Activated CD4-positive, alpha-beta T cell treated with anti-CD3 and anti-CD28 coated beads for 24 hours (primary cell): ENCODE measurements around the gene ARHGEF16.
A peak's percentile ranks its signal among the peaks of the same experiment; 100 is the strongest.

Experiments
- DNase-seq, 2 donors: peaks; one replicate each; pipeline ENCODE4 v3.0.0-alpha.2; 2020; ENCODE audit warnings: low read depth in 2 of 2

The ARHGEF16 gene

DNA sequence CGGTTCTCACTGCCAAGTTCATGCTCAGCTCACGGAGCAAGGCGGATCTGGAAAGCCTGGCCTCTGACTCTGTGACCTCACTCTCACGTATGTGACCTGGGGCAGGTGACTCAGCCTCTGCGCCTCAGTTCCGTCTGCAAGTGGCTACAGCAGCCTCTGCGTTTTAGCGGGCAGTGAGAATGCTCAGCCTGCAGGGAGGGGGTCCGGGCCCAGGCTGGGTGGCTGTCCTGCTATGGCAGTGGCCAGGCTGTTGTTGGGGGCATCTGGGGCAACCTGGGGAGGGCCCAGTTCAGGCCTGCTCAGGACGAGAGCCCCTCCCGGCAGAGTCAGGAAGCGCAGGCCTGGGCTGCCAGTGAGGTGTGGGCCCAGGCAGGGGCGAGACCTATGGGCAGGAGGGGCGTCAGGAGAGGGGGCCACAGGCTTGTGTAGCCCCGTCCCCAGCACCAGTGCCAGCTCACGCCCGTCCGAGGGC is 27.9 kb downstream of the ARHGEF16 start:
- DNase-seq = no peak

- DNase-seq = no peak
These were observed 28.9 kb downstream of the ARHGEF16 start for GRCh38 chr1:3483380-3483779.

DNA sequence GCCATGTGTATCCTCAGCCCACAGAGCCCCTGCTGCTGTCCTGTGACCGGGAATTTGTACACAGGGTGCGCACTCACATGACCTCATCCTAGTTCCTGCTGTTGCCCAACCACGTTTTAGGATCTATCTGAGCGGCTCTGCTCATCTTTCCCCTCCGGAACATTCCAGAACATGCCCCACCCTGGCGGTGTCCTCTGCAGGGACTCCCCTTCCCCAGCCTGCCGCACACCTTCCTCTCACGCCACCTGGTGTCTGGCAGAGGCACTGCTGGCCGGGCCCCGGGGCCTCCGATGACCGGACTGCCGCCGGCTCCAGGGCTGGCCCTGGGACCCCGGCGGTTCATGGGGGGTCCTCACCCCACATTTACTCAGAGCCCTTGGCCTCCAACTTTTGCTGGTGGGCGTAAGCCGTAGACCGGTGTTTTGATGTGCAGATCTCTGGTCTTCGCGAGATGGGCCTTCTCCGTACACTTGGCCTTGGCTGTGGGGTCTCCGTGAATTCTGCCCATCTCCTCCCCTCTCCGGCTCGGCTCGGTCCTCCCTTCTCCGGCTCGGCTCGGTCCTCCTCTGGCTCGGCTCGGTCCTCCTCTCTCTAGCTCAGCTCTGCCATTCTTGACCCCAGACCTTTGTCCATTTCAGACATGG is 29.5 kb downstream of the ARHGEF16 start:
- DNase-seq = peak; percentile 8 to 41

DNA sequence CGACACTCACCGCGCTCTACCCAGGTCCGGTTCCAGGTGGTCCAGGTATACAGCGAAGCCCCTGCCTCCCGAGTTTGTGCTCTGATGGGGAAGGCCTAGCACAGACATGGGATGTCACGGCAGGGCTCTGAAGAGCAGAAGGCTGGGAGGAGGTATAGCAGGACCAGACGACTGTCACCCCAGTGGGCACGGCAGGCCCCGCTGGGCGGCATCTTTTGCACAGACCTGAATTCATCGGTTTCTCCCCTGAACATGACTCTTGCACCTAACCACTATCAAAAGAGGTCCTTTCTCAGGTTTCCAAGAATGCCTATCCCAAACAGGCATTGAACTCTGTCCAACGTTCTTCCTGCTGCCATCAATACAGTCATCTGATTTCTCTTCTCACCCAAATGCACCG is 30.6 kb downstream of the ARHGEF16 start:
- no peak for DNase-seq

- no peak for DNase-seq
These were observed 34.0 kb downstream of the ARHGEF16 start for GRCh38 chr1:3488432-3488831.

DNA sequence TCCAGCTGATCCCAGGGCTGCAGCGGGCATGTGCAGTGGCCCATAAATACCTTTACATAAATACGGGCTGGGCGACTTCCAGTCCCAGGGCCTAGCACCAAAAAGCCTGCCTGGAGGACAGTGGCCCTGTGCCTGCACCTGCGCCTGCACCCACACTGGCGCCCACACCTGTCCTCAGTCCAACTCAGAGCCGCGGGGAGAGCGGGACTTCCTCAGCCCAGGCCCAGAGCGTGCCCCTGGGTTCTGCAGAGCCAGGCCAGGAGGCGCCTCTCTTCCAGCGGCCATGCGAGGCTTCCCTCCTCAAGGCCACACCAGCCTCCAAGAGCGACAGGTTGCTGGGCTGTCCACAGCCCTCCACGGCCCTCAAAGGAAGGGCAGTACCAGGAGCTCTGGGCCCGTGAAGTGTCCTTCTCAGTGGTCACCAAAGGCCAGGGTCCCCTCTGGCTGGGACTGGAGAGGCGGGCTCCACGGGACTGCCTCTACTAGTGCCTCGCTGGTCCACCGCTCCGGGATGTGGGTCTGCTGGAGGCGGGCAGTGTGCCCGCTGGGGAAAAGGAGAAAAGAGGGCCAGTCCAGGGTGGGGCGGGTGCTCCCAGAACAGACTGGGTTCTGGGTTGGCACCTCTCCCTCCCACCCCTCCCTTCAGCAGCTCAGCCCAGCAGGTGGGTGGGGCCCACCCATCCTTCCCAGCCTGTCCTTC is 35.7 kb downstream of the ARHGEF16 start:
- no peak for DNase-seq

DNA sequence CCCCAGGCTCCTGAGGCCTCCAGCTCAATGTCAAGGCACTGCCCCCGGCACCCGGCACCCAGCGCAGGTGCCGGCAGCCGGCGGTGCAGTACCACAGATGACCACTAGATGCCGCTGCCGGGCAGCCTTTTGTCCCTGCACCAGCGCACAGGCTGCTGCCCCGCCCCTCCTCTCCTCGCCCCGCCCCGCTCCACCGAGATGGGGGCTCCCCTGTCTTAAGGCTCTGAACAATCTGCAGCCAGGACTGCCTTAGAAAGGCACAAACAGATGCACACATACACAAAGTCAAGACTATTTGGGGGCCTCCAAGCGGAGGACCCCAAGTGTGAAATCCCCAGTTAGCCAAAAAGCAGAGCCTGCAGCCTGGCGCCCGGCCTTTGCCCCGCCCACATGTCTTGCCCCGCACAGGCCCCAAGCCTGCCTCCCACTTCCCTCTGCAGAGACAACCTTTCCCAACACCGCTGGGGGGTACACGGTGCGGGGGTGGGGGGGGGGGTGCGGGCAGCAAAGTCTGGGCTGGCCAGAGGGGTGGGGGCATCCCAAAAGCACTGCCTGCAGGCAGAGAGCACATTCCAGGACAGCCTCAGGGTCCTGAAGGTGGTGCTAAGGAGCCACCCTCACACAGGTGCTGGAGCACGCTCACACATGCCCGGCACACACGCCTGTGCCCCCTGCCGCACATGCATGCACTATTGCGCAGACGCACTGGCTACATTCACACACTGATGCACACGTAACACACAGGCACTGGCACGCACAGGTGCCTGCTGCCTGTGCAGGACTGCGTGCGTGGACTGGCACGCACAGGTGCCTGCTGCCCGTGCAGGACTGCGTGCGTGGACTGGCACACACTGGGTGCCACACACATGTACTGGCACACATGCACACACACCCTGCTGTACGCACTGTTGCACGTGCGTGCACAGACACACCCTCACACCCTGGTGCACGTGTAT is 37.1 kb downstream of the ARHGEF16 start:
- DNase-seq = peak; percentile 83 to 85

GRCh38 chr1:3492545-3493246 is 38.2 kb downstream of the ARHGEF16 start:
- DNase-seq = no peak

- no peak for DNase-seq
These were observed 40.1 kb downstream of the ARHGEF16 start for GRCh38 chr1:3494321-3495308.

DNA sequence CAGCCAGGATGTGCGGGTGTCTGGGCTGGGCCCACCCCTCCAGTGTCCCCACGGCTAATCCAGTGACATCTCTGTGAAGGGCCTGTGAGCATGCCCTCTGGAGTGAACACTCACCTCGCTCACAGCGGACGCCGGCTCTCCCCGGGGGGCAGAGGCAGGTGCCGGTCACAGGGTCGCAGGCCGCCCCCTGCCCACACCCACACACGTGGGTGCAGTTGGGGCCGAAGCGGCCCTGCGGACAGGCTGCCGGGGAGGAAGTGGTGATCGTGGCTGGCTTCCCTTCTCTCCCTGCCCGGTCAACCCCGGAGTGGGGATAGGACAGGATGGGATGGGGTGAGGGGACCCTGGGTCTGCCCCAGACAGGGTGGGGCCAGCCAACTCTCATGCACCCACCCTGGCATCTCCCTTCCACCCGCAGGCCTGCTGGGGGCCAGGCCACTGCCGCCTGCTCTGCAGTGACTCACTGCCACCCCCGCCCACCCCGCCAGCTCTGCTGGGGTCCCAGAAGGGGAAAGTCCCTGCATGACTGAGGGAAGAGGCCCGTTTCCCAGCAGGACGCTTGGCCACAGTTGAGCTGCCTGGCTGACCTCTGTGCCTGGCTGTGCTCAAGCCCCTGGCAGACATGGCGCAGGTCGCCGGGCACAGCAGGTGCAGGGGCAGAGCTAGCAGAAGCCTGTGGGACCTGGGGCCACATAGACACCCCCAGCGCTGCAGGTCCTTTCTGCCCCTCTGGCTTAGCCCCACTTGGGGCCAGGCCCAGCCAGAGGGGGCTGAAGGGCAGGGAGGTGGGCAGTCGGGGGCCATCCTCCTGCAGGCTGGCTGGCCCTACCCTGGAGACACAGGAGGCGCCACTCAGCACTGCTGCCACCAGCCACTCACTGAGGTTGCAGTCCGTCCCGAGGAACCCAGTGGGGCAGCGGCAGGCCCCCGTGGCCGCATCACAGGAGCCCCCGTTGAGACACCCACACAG is 41.6 kb downstream of the ARHGEF16 start:
- no peak for DNase-seq

DNA sequence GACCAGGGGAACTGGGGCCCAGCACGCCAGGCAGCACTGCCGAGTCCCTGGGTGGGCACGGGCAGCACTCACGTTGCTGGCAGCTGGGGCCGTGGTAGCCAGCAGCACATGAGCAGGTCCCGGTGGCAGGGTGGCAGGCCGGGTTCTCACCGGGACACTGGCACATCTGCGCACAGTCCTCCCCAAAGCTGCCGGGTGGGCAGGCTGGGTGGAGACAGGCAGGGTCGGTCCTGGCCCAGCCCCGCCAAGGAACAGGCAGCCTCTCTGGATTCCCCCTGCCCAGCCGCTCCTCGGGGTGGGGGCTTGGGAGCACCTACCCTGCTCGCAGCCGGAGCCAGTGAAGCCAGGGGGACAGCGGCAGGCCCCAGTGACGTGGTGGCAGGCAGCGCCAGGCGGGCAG is 42.5 kb downstream of the ARHGEF16 start:
- DNase-seq = no peak

GRCh38 chr1:3497521-3497920 is 43.1 kb downstream of the ARHGEF16 start:
- no peak for DNase-seq

GRCh38 chr1:3498246-3498930 is 43.9 kb downstream of the ARHGEF16 start:
- DNase-seq = no peak

DNA sequence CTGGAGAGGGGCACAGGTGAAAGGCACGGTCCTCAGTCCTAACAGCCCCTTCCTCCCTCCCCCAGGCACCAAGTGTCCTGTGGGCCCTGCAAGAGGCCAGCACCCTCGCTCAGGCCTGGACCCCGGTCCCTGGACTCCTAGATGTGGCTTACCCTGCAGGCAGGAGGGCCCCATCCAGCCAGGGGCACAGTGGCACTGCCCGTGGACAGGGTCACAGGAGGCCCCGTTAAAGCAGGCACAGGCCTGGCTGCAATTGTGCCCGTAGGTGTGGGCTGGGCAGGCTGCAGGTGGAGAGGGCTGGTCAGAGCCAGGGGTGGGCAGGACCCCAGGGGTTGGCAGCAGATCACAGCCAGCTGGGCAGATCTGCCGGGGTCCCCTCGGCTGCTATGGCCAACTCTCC is 44.5 kb downstream of the ARHGEF16 start:
- DNase-seq = no peak

DNA sequence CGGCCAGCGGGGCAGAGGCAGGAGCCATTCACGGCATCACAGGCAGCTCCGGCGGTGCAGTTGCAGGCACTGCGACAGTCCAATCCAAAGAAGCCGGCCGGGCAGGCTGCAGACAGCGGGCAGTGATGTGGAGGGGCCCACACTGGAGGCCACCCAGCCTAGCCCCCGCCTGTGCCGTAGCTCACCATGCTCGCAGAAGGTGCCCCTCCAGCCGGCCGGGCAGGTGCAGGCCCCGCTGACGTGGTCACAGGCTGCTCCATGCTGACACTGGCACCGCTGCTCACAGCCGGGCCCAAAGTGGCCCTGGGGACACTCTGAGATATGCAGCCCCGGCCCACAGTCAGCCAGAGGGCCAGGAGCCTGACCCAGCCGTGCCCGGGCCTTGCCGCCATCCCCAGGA is 45.1 kb downstream of the ARHGEF16 start:
- DNase-seq = no peak

DNA sequence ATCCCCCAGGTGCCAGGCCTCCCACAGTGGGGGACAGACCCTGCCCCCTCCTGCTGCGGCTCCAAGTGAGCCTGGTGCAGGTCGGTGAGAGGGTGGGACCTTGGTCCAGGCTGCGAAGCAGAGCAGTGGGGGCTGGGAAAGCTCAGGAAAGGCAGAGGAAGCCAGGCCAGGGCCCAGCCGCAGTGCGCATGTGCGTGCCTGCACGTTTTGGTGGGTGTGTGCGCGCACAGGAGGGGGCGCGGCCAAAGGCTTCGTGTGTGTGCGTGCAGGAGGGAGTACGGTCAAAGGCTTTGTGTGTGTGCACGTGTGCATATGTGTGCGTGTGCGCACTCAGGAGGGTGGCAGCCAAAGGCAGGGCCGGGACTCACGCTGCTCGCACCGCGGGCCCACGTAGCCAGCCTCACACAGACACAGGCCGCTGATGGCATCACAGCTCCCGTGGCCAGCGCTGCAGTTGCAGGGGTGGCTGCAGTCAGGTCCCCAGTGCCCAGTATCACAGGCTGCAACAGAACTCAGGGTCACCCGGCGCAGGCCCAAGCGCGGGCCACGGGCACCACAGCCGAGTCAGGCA is 45.9 kb downstream of the ARHGEF16 start:
- DNase-seq = no peak

DNA sequence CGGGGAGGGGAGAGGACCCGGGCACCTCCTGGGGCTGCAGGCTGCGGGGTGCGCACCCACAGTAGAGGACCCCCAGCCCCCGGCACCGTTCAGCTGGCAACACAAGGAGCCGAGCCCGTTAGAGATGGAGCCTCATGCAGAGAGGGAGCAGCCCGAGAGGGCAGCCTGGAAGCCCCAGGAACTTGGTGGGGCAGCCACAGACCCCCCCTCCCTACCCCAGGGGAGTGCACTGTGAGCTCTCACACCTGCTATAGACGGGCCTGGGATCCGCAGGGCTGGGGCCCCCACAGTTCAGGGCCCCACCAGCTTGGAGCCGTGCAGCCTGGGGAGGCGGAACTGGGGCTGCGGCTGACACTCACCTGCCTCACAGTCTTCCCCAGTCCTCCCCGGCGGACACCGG is 47.0 kb downstream of the ARHGEF16 start:
- no peak for DNase-seq

DNA sequence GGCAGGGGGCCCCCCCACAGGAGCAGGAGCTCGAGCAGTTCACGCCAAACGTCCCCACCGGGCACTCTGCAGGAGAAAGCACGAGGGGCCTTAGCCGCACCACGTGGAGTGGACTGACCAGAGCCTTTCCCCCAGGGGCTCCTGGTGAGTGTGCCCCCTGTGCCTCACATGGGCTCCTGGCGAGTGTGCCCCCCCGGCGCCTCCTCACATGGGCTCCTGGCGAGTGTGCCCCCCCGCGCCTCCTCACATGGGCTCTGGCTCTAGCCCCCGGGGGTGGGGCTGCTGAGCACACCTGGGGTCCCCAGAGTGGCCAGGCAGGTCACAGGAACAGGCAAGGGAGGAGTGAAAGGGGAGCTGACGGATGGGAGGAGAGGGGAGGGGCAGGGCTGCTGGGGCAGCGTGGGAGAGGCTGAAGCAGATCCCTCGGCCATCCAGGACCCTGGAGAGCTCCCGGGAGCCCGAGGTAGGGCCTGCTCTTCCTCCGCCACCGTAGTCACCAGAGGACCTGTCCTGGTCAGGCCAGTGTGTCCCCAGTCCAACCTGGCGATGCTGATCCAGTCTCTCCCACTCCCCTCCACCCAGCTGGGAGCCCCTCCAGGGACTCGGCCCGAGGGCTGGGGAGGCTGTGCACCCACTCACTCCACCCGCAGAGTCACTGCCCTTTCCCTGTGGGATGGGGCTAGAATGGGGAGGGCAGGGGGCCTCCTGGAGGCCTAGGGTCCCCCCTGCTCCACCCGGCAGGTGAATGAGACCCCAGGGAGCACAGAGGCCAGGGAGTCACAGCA is 47.6 kb downstream of the ARHGEF16 start:
- DNase-seq = no peak
